ENCODE data around the gene DOCK7. TPM values are rescaled to one million over a fixed set of nuclear protein-coding genes. Genes with fewer than 3 reads are reported as not detected.

The DOCK7 gene
- total RNA-seq, 4 donors from 2014 or later = 34.1 to 47.7 (median 42.1) TPM

- intact Hi-C loops (cut with DNase I) = no loop called here
- no peak overlapping the region for H3K27ac ChIP-seq
- TF ChIP-seq CTCF (IDR thresholded peaks at IDR 0.05) = no peak
- TF ChIP-seq POLR2A (IDR thresholded peaks at IDR 0.05) = no peak
- DNase-seq = no peak
- H3K4me3 ChIP-seq (replicated peaks in 1 of 3) = no peak overlapping the region
- H3K27me3 ChIP-seq = no peaks in the 10 kb centered on the region
- WGBS, 2 donors = 86 to 94% methylated on average over 5 of the region's 5 CpGs
- H3K36me3 ChIP-seq = no peaks in the 10 kb centered on the region
- peaks cover 4 to 5% of the 10 kb centered on the region in 2 donors for H3K4me1 ChIP-seq
- H3K9me3 ChIP-seq = no peaks in the 10 kb centered on the region
Observed at GRCh38 chr1:62727656-62728407, 39.6 kb upstream of the DOCK7 start.

- Histone ChIP-seq H3K36me3 (no peaks in the 10 kb centered on the region), H3K4me3 (replicated peaks in 1 of 3) (no peak overlapping the region), H3K27ac (no peak overlapping the region), H3K27me3 (no peaks in the 10 kb centered on the region), H3K9me3 (no peaks in the 10 kb centered on the region), H3K4me1 (peaks cover 4 to 5% of the 10 kb centered on the region in 2 donors)
- 71 to 74% methylated on average over 2 of the region's 2 CpGs for WGBS, 2 donors
- no peak for DNase-seq
- TF ChIP-seq POLR2A (IDR thresholded peaks at IDR 0.05) = no peak
- TF ChIP-seq CTCF (IDR thresholded peaks at IDR 0.05) = no peak
- intact Hi-C loops (cut with DNase I) = no loop called here
Observed at GRCh38 chr1:62726011-62726442, 37.8 kb upstream of the DOCK7 start.

DNA sequence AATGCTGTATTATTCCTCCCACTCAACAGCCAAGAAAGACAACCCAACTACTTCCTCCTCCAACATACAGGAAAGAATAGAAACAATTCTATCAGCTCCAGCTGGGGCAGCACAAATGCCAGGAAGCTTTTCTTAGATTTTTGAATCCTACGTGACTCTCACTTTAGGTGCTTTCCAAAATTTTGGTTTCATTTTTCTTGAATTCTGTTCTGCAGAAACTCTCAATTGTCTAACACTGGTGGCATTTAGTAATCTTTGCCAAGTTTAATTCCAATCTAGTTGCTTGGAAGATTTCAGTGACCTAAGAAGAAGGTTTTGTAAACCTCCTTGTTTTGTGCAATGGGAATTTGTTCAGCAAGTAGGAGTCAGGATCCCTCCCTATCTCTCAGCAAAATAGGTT lies 37.1 kb upstream of the DOCK7 start:
- 12 to 44% methylated on average over 1 of the region's 1 CpG for WGBS, 2 donors
- TF ChIP-seq POLR2A (IDR thresholded peaks at IDR 0.05) (no peak), CTCF (IDR thresholded peaks at IDR 0.05) (no peak)
- Histone ChIP-seq H3K9me3 (no peaks in the 10 kb centered on the region), H3K27me3 (no peaks in the 10 kb centered on the region), H3K27ac (peak overlapping the region in 1 of 3 donors; percentile 33), H3K4me1 (peaks cover 4 to 5% of the 10 kb centered on the region in 2 donors), H3K36me3 (no peaks in the 10 kb centered on the region), H3K4me3 (replicated peaks in 1 of 3) (no peak overlapping the region)
- intact Hi-C loops (cut with DNase I) = no loop called here
- DNase-seq = no peak

DNA sequence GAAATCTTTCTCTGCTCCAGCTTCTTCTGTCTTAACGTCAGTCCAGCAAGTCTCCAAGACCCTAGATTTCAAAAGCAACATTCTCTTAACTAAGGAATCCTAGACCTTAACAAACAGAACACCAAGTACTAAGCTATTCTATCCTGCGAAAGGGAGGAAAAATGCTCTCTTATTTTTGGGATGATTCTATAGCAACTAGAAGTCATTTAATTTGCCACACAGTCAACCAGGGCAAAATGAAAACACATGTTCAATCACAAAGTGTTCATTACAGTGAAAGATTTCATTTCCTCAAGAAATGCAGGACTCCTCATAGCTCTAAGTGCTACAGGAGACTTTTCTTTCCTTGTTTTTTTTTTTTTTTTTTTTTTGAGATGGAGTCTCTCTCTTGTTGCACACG lies 36.2 kb upstream of the DOCK7 start:
- Histone ChIP-seq H3K4me3 (replicated peaks in 1 of 3) (no peak overlapping the region), H3K36me3 (no peaks in the 10 kb centered on the region), H3K27ac (no peak overlapping the region), H3K27me3 (no peaks in the 10 kb centered on the region), H3K9me3 (no peaks in the 10 kb centered on the region), H3K4me1 (peaks cover 4 to 5% of the 10 kb centered on the region in 2 donors)
- intact Hi-C loops (cut with DNase I) = no loop called here
- DNase-seq = no peak
- 88 to 90% methylated on average over 3 of the region's 3 CpGs for WGBS, 2 donors
- TF ChIP-seq POLR2A (IDR thresholded peaks at IDR 0.05) = no peak
- TF ChIP-seq CTCF (IDR thresholded peaks at IDR 0.05) = no peak

DNA sequence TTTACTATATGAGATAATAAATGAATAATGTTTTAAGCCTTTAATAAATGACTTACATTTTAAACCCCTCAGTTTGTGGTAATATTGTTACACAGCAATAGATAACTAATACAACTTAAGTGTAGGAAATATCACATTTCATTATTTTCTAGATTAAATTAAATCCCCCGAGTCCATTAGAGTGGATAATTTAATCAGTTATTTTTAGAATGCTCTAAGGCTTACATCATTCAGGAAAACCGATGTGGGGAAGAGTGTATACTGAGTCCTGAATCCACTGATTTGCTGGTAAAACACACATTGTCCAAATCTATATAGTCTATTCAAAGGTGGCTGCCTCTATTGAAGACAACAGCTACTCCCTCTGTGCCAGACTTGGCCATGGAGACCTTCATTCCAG lies 35.7 kb upstream of the DOCK7 start:
- Histone ChIP-seq H3K4me3 (replicated peaks in 1 of 3) (no peak overlapping the region), H3K4me1 (peaks cover 4 to 5% of the 10 kb centered on the region in 2 donors), H3K36me3 (no peaks in the 10 kb centered on the region), H3K27me3 (no peaks in the 10 kb centered on the region), H3K9me3 (no peaks in the 10 kb centered on the region), H3K27ac (no peak overlapping the region)
- DNase-seq = no peak
- TF ChIP-seq POLR2A (IDR thresholded peaks at IDR 0.05) = no peak
- no peak for TF ChIP-seq CTCF (IDR thresholded peaks at IDR 0.05)
- intact Hi-C loops (cut with DNase I) = no loop called here
- WGBS, 2 donors = 74 to 77% methylated on average over 2 of the region's 2 CpGs
